Caki2 (cell line): ENCODE results near the gene RIMBP3B. TPM values are rescaled to one million over a fixed set of nuclear protein-coding genes. Genes with fewer than 3 reads are reported as not detected.
"Not testable (repeated sequence)": the region's sequence is repeated elsewhere in the genome, so short reads cannot be mapped to it uniquely, and the experiment has no call there.

Experiments
- DNase-seq: peaks from one replicate; pipeline ENCODE4 v3.0.0-alpha.2; 2015; ENCODE audit warnings: low read depth
- in situ Hi-C: cut with HindIII; loops from 2 replicates; pipeline ENCODE4 v1.10.0; 2016; ENCODE audit warnings: low sequenced_read_pairs, low pct_unique_long_range_greater_than_20kb, mixed read lengths
- total RNA-seq: library from RNA; depleted of rRNA; stranded (reverse); fragments of >200 nt; shearing (Covaris generic); gene quantifications from 2 replicates; pipeline ENCODE4 v1.2.3, GENCODE V29; 2014; ENCODE audit warnings: low replicate concordance; rRNA removed

The RIMBP3B gene
- total RNA-seq, result 2.1 TPM in 1 of 2 replicates, not detected in the other

- in situ Hi-C loops, DNase-seq: not testable (repeated sequence)
These were observed at the start of gene RIMBP3B for GRCh38 chr22:21383701-21384467. RIMBP3B (plus strand) TSS chr22:21383751; CDS start chr22:21383859, 108 bp downstream.

DNA sequence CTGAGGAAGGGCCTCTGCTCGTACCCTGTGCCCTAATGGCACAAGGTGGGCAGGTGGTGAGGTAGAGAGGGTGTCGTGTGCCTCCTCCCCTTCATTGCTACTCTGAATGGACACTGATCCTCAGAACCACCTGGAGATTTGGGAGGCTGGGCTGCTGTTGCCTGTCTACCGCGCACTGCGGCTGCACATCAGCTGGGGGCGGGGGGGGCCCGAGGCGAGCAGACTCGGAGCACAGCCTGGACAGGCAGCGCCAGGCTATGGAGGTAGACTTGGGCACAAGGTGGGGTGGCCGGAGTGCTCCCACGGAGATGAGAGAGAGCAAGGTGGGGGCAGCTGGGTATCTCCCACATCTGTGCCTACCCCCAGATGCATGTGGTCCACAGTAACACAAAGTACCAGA, 26.0 kb upstream of the RIMBP3B start:
- in situ Hi-C loops, DNase-seq: not testable (repeated sequence)

GRCh38 chr22:21360525-21360924, 23.0 kb upstream of the RIMBP3B start:
- DNase-seq, in situ Hi-C loops: not testable (repeated sequence)

- in situ Hi-C loops, DNase-seq: not testable (repeated sequence)
These were observed 21.1 kb upstream of the RIMBP3B start for GRCh38 chr22:21362473-21362872.

DNA sequence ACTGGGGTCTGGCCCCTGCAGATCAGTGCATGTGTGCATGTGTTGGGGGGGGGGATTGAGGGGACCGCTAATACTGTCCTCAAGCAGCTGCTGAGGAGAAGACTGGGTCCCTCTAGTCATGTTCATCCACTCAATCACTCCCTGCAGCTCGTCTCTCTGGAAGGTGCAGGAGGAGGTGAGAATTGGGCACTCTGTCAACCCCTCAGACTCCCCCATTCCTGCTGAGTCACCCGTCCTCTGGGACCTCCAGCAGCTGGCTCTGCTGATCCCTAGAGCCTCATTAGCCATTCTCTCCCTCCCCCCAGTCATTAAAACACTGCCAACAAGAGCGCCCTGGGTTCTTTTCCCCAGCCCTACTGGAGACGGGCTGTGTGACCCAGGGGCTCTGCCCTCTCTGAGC, 20.5 kb upstream of the RIMBP3B start:
- in situ Hi-C loops, DNase-seq: not testable (repeated sequence)

DNA sequence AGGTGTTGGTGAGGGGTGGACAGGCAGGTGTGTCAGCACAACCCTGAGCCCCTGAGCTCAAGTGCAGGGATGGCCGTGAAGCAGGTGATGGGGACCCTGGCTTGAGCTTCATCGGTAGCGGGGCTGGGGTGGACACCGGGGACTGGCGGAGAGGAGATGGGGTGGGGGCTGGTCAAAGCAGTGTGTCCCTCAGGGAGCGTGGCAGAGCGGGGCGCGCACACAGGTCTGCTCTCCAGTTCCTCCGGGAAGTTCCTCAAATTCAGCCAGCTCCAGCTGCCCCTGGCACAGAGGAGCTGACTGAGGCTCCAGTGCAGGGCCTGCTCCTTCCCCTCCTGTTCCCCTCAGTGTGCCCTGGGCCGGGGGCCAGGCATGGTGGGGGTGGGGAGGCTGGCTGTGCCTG, 19.7 kb upstream of the RIMBP3B start:
- DNase-seq, in situ Hi-C loops: not testable (repeated sequence)

- in situ Hi-C loops, DNase-seq: not testable (repeated sequence)
These were observed 19.2 kb upstream of the RIMBP3B start for GRCh38 chr22:21364362-21364761.

DNA sequence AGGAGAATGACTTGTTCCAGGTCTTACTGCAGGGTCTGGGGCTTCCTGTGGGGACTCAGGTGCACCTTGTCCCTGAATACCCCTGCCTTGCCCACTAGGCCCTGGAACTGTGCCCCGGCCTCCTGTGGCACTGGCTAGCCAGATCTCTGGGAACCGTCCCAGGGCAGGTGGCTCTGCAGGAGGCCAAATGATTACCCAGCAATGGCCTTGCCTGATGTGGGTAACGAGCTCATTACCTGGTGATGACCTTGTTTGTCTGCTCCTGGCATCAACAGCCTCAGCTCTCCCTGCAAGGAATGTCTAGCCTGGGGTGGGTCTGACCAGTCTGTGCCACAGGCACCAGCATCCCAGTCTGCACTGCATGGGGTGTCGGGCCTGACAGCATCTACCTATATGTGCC, 18.2 kb upstream of the RIMBP3B start:
- DNase-seq, in situ Hi-C loops: not testable (repeated sequence)

DNA sequence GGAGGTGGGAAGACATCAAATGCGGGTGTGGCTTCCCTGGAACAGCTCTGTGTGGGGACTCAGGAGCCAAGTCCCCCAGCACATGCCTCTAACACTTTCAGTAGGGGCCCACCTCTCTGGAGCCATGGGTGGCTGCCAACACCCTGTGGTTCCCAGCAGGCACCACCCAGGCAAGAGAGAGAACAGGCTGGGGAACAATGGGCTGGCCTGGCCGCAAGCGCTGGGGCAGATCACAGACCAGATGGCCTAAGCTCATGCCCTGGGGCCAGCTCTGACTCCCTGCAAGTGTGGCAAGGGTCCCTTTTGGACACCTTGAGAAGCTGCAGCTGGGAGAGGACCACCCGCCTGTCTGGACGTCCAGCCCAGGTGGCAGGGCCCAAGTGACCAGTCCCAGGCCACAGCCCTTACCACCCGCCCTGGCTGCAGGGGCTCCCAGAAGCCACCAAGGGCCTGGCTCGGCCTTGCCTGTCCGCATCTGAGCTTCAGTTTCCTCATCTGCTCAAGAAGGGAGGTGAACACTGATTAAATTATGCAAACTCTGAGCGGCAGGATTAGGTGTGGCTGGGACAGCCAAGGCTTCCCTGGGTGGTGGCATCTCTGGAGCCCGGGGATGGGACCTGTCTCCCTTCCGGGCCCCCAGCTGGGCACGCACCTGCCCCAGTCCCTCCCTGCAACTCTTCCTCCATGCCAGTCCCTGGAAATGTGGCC, 14.8 kb upstream of the RIMBP3B start:
- in situ Hi-C loops, DNase-seq: not testable (repeated sequence)

- DNase-seq, in situ Hi-C loops: not testable (repeated sequence)
These were observed 7.7 kb upstream of the RIMBP3B start for GRCh38 chr22:21375880-21376279.

DNA sequence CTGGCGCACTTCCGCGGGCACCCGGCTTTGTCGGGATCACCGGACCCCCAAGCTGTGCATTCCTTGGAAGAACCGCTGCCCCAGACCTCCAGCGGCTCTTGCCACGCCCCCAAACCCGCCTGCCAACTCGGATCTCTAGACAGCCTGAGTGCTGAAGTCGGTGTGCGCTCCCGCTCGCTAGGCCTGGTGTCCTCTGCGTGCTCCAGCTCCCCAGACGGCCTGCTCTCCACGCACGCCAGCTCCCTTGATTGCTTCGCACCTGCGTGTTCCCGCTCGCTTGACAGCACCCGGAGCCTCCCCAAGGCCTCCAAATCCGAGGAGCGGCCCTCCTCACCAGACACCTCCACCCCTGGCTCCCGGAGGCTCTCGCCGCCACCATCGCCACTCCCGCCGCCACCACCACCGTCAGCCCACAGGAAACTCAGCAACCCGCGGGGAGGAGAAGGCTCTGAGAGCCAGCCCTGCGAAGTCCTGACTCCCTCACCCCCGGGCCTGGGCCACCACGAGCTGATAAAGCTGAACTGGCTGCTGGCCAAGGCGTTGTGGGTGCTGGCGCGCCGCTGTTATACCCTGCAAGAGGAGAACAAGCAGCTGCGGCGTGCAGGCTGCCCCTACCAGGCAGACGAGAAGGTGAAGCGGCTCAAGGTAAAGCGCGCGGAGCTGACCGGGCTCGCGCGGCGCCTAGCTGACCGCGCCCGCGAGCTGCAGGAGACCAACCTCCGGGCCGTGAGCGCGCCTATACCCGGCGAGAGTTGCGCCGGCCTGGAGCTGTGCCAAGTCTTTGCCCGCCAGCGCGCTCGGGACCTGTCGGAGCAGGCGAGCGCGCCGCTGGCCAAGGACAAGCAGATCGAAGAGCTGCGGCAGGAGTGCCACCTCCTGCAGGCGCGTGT, 1.2 kb downstream of the RIMBP3B start:
- in situ Hi-C loops, DNase-seq: not testable (repeated sequence)

DNA sequence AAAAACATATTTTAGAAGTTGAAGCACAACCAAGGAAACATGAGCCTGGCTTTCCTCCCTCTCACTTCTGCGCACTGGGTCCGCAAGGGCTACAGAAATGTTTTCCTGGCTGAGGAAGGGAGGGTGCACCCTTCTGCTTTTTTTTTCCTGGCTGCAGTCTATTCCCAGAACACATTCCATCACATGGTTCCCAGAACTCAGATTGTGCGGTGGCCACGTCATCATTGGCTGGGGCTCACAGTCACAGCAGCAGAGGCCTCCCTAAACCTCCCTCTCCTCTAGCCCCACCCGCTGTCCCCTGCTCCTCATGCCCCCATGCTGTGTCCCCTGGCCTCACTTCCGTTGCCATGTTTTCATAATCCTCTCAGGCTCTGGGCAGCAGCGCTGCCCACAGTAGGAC, 5.9 kb downstream of the RIMBP3B start:
- DNase-seq, result not testable (repeated sequence)

GRCh38 chr22:21390013-21390412, 6.5 kb downstream of the RIMBP3B start:
- DNase-seq, in situ Hi-C loops: not testable (repeated sequence)

More for the DNA sequence above, 5.9 kb downstream of the RIMBP3B start:
- in situ Hi-C loops, result not testable (repeated sequence)

DNA sequence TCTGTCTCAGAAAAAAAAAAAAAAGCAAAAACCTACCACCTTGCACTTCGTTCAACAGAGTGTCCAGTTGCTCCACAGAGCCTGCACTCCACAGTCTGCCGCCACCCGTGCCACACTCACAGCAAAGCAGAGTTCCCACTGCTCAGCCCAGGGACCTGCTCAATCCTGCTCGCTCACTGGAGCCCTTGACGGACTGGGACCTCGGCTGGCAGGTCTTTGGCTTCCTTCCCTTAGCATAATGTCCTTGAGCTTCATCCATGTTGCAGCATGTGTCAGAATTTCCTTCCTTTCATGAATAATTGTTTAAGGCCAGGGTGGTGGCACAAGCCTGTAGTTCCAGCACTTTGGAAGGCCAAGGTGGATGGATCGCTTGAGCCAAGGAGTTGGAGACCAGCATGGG, 11.1 kb downstream of the RIMBP3B start:
- DNase-seq, result not testable (repeated sequence)

DNA sequence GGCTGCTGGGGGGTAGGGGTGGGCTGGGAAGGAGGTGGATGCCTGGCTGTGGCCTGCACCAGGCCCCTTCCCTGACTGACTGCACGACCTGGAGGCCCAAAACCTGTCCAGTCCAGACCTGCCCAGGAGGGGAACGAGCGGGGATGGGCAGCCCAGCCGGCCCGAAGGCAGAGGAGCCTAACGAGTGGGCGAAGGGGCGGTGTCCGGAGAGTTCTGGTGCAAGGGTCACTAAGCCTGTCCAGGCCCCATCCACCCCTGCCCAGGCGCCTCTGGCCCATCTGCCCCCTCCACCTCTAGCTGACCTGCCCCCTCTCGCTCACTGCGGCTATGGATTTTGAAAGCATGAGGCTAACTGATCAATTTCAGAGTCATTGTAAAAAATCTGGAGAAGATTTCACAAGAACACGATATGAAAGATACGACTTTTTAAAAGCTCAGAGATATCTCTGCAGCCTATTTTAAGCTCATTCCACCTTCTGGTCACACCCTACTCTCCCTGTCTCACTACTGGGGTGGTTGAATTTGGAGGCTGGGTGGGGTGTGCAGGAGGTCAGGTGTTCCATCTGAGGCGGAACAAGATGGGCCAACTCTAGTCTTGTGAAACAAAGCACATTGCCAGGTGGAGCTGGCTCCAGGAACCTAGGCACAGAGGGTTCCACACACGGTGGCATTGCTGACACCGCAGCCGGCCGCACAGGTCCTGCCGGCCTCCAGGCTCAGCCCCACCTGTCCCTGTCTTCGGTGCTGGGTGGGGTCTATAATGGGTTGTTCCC, 17.8 kb downstream of the RIMBP3B start:
- in situ Hi-C loops, DNase-seq: not testable (repeated sequence)

More for the DNA sequence above, 11.1 kb downstream of the RIMBP3B start:
- in situ Hi-C loops, result not testable (repeated sequence)

- DNase-seq, in situ Hi-C loops: not testable (repeated sequence)
These were observed 19.3 kb downstream of the RIMBP3B start for GRCh38 chr22:21402763-21403314.

DNA sequence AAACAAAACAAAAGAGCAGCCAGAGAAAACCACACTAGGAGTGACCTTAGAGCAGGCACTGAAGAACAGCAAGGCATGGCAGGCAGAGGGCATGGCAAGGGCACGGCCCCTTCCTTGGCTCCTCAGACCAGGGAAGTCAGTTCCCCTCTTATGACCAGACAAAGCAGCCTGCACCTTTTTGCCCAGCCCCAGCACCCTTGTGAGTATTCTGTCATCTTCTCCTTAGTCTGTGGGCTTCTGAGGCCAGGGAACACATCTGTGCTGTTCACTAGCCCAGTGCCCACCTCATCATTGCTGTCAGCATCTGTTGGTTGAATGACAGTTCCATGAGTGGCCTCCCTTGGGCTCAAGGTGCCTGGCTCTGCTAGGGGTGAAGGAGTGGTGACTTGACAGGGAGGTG, 23.6 kb downstream of the RIMBP3B start:
- in situ Hi-C loops, DNase-seq: not testable (repeated sequence)
